ENCODE measurements around the gene OPTC. TPM values are rescaled to one million over a fixed set of nuclear protein-coding genes. Genes with fewer than 3 reads are reported as not detected.

The OPTC gene
- total and polyA plus RNA-seq, 2 of the 8 experiments (the other 6 are each of a cell fraction or from before 2014, with no cell fraction given): 1.1 to 4.0 TPM

GRCh38 chr1:203480525-203481084, 13.3 kb upstream of the OPTC start (continued):
- TF ChIP-seq KDM1A (IDR thresholded peaks at IDR 0.05; ENCODE audit: borderline replicate concordance, low read length) (no peak), RNF2 (IDR thresholded peaks at IDR 0.05; ENCODE audit: borderline replicate concordance, low read depth, low read length, missing control alignments, poor library complexity, severe bottlenecking) (no peak), SP1 (IDR thresholded peaks at IDR 0.05; ENCODE audit: low read depth, low read length) (no peak), SRF (IDR thresholded peaks at IDR 0.05; ENCODE audit: low read depth, low read length) (no peak), KDM4A (IDR thresholded peaks at IDR 0.05; ENCODE audit: low read depth, low read length, severe bottlenecking) (no peak), SUZ12 (IDR thresholded peaks at IDR 0.05; ENCODE audit: low read length) (no peak), YY1 (IDR thresholded peaks at IDR 0.05; ENCODE audit: low read depth, low read length) (no peak), BACH1 (IDR thresholded peaks at IDR 0.05; ENCODE audit: low read length) (no peak), CTBP2 (IDR thresholded peaks at IDR 0.05; ENCODE audit: borderline replicate concordance, insufficient read depth, insufficient read length, low read length) (no peak), SIX5 (IDR thresholded peaks at IDR 0.05; ENCODE audit: low read depth, low read length) (no peak)
